HG02840 (cell line): ENCODE measurements around the gene PALLD.

Experiments
- ATAC-seq: cut with Tn5 transposase; IDR thresholded peaks from one replicate; pipeline ENCODE4 v1.9.1; 2021; ENCODE audit warnings: mild to moderate bottlenecking, moderate library complexity, moderate number of reproducible peaks; ENCODE audit not compliant: unreplicated experiment, low FRiP score

Gene PALLD

GRCh38 chr4:168856312-168856711, 359.5 kb downstream of the PALLD start:
- no peak for ATAC-seq

GRCh38 chr4:168857009-168857408, 360.2 kb downstream of the PALLD start:
- no peak for ATAC-seq

- no peak for ATAC-seq
Measured at GRCh38 chr4:168857546-168858314, 360.9 kb downstream of the PALLD start.

- ATAC-seq: no peak
Measured at GRCh38 chr4:168859100-168859499, 362.2 kb downstream of the PALLD start.

- ATAC-seq: peak; percentile 92
Measured at GRCh38 chr4:168859888-168860694, 363.2 kb downstream of the PALLD start.

- ATAC-seq: no peak
Measured at GRCh38 chr4:168860827-168861226, 364.0 kb downstream of the PALLD start.

GRCh38 chr4:168863719-168864647, 367.1 kb downstream of the PALLD start:
- no peak for ATAC-seq

GRCh38 chr4:168864821-168865541, 368.1 kb downstream of the PALLD start:
- no peak for ATAC-seq

- ATAC-seq: no peak
Measured at GRCh38 chr4:168865854-168866253, 369.0 kb downstream of the PALLD start.

GRCh38 chr4:168866635-168867034, 369.8 kb downstream of the PALLD start:
- no peak for ATAC-seq

- no peak for ATAC-seq
Measured at GRCh38 chr4:168867128-168867527, 370.3 kb downstream of the PALLD start.

- no peak for ATAC-seq
Measured at GRCh38 chr4:168868044-168868781, 371.4 kb downstream of the PALLD start.

GRCh38 chr4:168868802-168869201, 371.9 kb downstream of the PALLD start:
- ATAC-seq: no peak

GRCh38 chr4:168870004-168870403, 373.2 kb downstream of the PALLD start:
- no peak for ATAC-seq

GRCh38 chr4:168871632-168872031, 374.8 kb downstream of the PALLD start:
- no peak for ATAC-seq

GRCh38 chr4:168874083-168874482, 377.2 kb downstream of the PALLD start:
- no peak for ATAC-seq

- ATAC-seq: no peak
Measured at GRCh38 chr4:168876106-168876505, 379.3 kb downstream of the PALLD start.

- ATAC-seq: no peak
Measured at GRCh38 chr4:168877511-168878491, 380.9 kb downstream of the PALLD start.
